K562 (cell line): ENCODE data around the gene PM20D1. TPM values are rescaled to one million over a fixed set of nuclear protein-coding genes. Genes with fewer than 3 reads are reported as not detected.

Source experiments
- ATF4 ChIP-seq: fragments of 450-650 bp; formaldehyde crosslinking; IDR thresholded peaks from 2 replicates; pipeline ENCODE4 v1.4.0; 2022; ENCODE audit warnings: mild to moderate bottlenecking, moderate library complexity
- E2F6 ChIP-seq, 2 experiments: IDR thresholded peaks; 2 replicates each; pipeline ENCODE4 v1.6.1; 2011; ENCODE audit warnings: borderline replicate concordance in 1 of 2, control low read depth in 1 of 2, low read depth in 1 of 2, low read length in 1 of 2, mild to moderate bottlenecking in 1 of 2, mixed read lengths in 1 of 2, moderate library complexity in 1 of 2; ENCODE audit not compliant: insufficient read depth in 1 of 2, insufficient read length in 1 of 2, poor library complexity in 1 of 2, severe bottlenecking in 1 of 2; ENCODE audit errors: extremely low read depth in 1 of 2
- HCFC1 ChIP-seq: IDR thresholded peaks from 2 replicates; pipeline ENCODE4 v1.6.1; 2012; ENCODE audit warnings: low read depth, low read length, improper control_type of control experiment
- HDGF ChIP-seq: fragments of 450-650 bp; IDR thresholded peaks from 2 replicates; pipeline ENCODE4 v1.6.1; 2016
- JUND ChIP-seq, 2 experiments: IDR thresholded peaks; 2 replicates in 1 of 2; 3 replicates in 1 of 2; pipeline ENCODE4 v1.6.1; 2011; ENCODE audit warnings: borderline replicate concordance in 2 of 2, low read depth in 2 of 2, low read length in 2 of 2, improper control_type of control experiment in 1 of 2, missing biosample characterization in 1 of 2, missing genetic modification characterization in 1 of 2, missing genetic modification reagents in 1 of 2
- KDM1A ChIP-seq, 2 experiments: fragments of 450-650 bp; IDR thresholded peaks; 2 replicates each; pipeline ENCODE4 v1.6.1; 2016; ENCODE audit warnings: mild to moderate bottlenecking in 2 of 2
- MAZ ChIP-seq, 2 experiments: fragments of 450-650 bp in 1 of 2; sonication (generic) in 1 of 2; formaldehyde crosslinking; IDR thresholded peaks in 1 of 2; conservative IDR thresholded peaks in 1 of 2; 2 replicates each; pipeline versions ENCODE4 v1.4.0 to v1.5.0; 2020; ENCODE audit warnings: mild to moderate bottlenecking in 1 of 2, missing genetic modification reagents in 1 of 2
- NFATC3 ChIP-seq: fragments of 450-650 bp; IDR thresholded peaks from 2 replicates; pipeline ENCODE4 v1.6.1; 2017; ENCODE audit warnings: mild to moderate bottlenecking
- NRF1 ChIP-seq, 2 experiments: fragments of 450-650 bp; IDR thresholded peaks in 1 of 2; conservative IDR thresholded peaks in 1 of 2; 2 replicates each; pipeline ENCODE4 v1.6.1; 2014; ENCODE audit warnings: mild to moderate bottlenecking in 2 of 2
- PHTF2 ChIP-seq: fragments of 250-450 bp; sonication (Bioruptor Pico); IDR thresholded peaks from 2 replicates; pipeline ENCODE4 v1.5.0; 2021; ENCODE audit warnings: mild to moderate bottlenecking
- POLR2A ChIP-seq: fragments of 450-650 bp; conservative IDR thresholded peaks from 2 replicates; pipeline ENCODE4 v1.6.1; 2016
- RCOR1 ChIP-seq, 2 experiments: IDR thresholded peaks; 2 replicates each; pipeline ENCODE4 v1.6.1; 2012; ENCODE audit warnings: low read depth in 2 of 2, low read length in 2 of 2, borderline replicate concordance in 1 of 2, improper control_type of control experiment in 1 of 2
- SMARCB1 ChIP-seq: IDR thresholded peaks from 2 replicates; pipeline ENCODE4 v1.6.1; 2011; ENCODE audit warnings: improper control_type of control experiment, low read depth; ENCODE audit not compliant: insufficient read length
- SMC3 ChIP-seq: conservative IDR thresholded peaks from 2 replicates; pipeline ENCODE4 v1.6.1; 2011; ENCODE audit warnings: low read depth, low read length, improper control_type of control experiment; ENCODE audit not compliant: insufficient read depth
- SRSF7 ChIP-seq: fragments of 200-400 bp; formaldehyde crosslinking; optimal IDR thresholded peaks from 2 replicates; pipeline ENCODE3; 2017; ENCODE audit warnings: mild to moderate bottlenecking, low read depth, low read length
- STAG1 ChIP-seq: sonication (generic); formaldehyde crosslinking; IDR thresholded peaks from 2 replicates; pipeline ENCODE4 v1.5.0; 2020; ENCODE audit warnings: missing genetic modification reagents, borderline replicate concordance
- TAF9B ChIP-seq: fragments of 450-650 bp; IDR thresholded peaks from 2 replicates; pipeline ENCODE4 v1.6.1; 2018; ENCODE audit warnings: mild to moderate bottlenecking; ENCODE audit not compliant: partially characterized antibody
- TCF7L2 ChIP-seq: fragments of 150-350 bp; IDR thresholded peaks from 2 replicates; pipeline ENCODE4 v1.6.1; 2016; ENCODE audit warnings: low read depth, mild to moderate bottlenecking, low read length, moderate library complexity
- U2AF1 ChIP-seq: fragments of 200-400 bp; formaldehyde crosslinking; optimal IDR thresholded peaks from 2 replicates; pipeline ENCODE3; 2017; ENCODE audit warnings: mild to moderate bottlenecking, low read depth, low read length, moderate library complexity
- ZBTB12 ChIP-seq: fragments of 250-450 bp; sonication (Bioruptor Pico); IDR thresholded peaks from 2 replicates; pipeline ENCODE4 v1.4.0; 2020
- ZBTB7A ChIP-seq: IDR thresholded peaks from 2 replicates; pipeline ENCODE4 v1.6.1; 2011; ENCODE audit warnings: low read depth, mild to moderate bottlenecking, low read length, moderate library complexity, borderline replicate concordance; ENCODE audit not compliant: control insufficient read depth
- ZNF384 ChIP-seq: IDR thresholded peaks from 2 replicates; pipeline ENCODE4 v1.6.1; 2012; ENCODE audit warnings: low read depth, low read length, improper control_type of control experiment
- polyA plus RNA-seq, 8 experiments: library from polyadenylated mRNA; depleted of rRNA in 4 of 8; stranded (reverse) in 5 of 8; unstranded in 3 of 8; fragments of >200 nt; fragmentation: Nextera tagmentation in 2 of 8; fragmentation: Illumina TruSeq in 1 of 8; extraction: Ambion mirVana in 2 of 8; extraction: Trizol in 1 of 8; gene quantifications; 2 replicates each; pipeline versions ENCODE4 v1.2.1 to v1.2.3, GENCODE V29; 2011 to 2014; ENCODE audit warnings: inconsistent platforms in 1 of 8, missing spikeins in 1 of 8
- total RNA-seq, 7 experiments: library from RNA; depleted of rRNA in 6 of 7; stranded (reverse); fragments of >200 nt in 6 of 7; fragmentation: Illumina TruSeq in 2 of 7; extraction: Trizol in 2 of 7; gene quantifications; 2 replicates each; pipeline versions ENCODE4 v1.2.1 to v1.2.3, GENCODE V29; 2011 to 2021; ENCODE audit warnings: low replicate concordance in 1 of 7
- TF ChIP-seq, protein P1 (sequence below): fragments of 250-450 bp; sonication (Bioruptor Pico); IDR thresholded peaks from 2 replicates; pipeline ENCODE4 v1.9.0; 2021; ENCODE audit warnings: mild to moderate bottlenecking

Gene PM20D1
- total and polyA plus RNA-seq, 9 of the 15 experiments (the other 6 are each of a cell fraction or from before 2014, with no cell fraction given), result not detected

DNA sequence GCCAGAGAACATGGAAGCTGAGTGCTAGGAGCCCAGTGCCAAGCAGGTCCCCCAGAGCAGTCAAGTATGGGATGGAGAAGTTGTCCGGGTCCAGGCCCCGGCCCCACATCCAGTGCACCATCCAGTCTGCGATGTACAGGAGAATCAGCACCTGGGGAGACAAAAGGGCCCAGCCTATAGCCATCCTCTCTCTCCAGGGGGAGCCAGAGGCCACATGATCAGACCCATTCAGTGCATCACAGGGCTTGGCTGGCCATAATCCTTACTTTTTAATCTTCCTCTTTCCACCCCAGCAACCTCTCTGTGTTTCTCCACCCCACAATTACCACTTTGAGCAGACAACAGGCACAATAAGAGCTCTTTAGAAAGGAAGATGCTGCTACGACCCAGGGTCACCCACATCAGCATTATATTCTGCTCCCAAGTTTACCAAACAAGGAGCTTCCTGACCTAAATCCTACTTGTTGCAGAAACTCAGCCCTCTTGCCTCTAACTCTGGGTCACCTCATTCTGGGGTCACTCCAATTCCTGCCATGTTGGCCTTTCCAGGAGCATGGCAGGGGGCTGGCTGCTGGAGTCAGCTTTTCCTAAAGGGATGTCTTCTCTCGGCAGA, 58.3 kb downstream of the PM20D1 start (continued):
- TF ChIP-seq PHTF2 (CRISPR knock-in tag) (no peak), ZBTB12 (no peak), ZBTB7A (no peak), NFATC3 (no peak), POLR2A (no peak), SMARCB1 (no peak), ATF4 (CRISPR knock-in tag) (no peak), RCOR1 (IDR thresholded peaks at IDR 0.05; ENCODE audit: borderline replicate concordance in 1 of 2, low read depth in 2 of 2, low read length in 2 of 2) (peak; percentile 19 to 87; a peak in 2 of 4 replicates), TCF7L2 (no peak), HCFC1 (peak; percentile 29), HDGF (peak; percentile 40; the same call in 1 of the 2 replicates), TAF9B (no peak), JUND (IDR thresholded peaks at IDR 0.05; ENCODE audit: borderline replicate concordance, low read depth, low read length) (peak; percentile 50), JUND (tag; IDR thresholded peaks at IDR 0.05; ENCODE audit: borderline replicate concordance, low read depth, low read length) (no peak), MAZ (CRISPR knock-in tag; conservative IDR thresholded peaks at IDR 0.05 in 1 of 2, IDR thresholded peaks at IDR 0.05 in 1 of 2) (peak in 1 of 2 experiments; percentile 50; a peak in 1 of 4 replicates), ZNF384 (0 out of 2 replicates have a peak, but pooled peaks have one; percentile 25), SMC3 (peak; percentile 96), NRF1 (conservative IDR thresholded peaks at IDR 0.05 in 1 of 2, IDR thresholded peaks at IDR 0.05 in 1 of 2) (no peak), KDM1A (IDR thresholded peaks at IDR 0.05) (no peak), SRSF7 (no peak), STAG1 (CRISPR knock-in tag) (peak; percentile 68; the same call in 1 of the 2 replicates), E2F6 (IDR thresholded peaks at IDR 0.05; ENCODE audit: borderline replicate concordance in 1 of 2, extremely low read depth in 1 of 2, insufficient read depth in 1 of 2, insufficient read length in 1 of 2, low read depth in 1 of 2, low read length in 1 of 2, poor library complexity in 1 of 2, severe bottlenecking in 1 of 2) (no peak), U2AF1 (no peak)
- TF ChIP-seq, protein P1, sequence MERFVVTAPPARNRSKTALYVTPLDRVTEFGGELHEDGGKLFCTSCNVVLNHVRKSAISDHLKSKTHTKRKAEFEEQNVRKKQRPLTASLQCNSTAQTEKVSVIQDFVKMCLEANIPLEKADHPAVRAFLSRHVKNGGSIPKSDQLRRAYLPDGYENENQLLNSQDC, result no peak
